GM18861 (cell line): ENCODE results near the gene RPUSD4.
A peak's percentile ranks its signal among the peaks of the same experiment; 100 is the strongest.

ENCODE experiments used
- ATAC-seq: cut with Tn5 transposase; IDR thresholded peaks from one replicate; pipeline ENCODE4 v1.9.1; 2021; ENCODE audit not compliant: unreplicated experiment

The RPUSD4 gene

DNA sequence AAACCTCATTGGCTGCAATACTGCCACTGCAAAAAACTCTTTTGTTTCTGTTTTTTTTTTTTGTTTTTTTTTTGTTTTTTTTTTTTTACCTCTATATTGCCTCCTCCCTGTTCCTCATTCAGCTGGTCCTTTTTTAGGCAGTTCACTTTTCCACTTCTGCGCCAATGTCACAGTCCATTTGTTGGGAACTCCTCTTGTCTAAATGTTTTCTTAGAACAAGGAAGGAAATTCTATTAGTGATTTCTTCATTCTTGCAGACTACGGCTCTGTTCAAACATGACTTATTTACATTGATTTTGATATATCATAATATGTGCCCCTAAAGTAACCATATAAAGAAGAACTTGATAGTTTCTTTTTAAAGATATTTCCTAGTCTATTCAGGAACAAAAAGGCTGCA is 3.0 kb upstream of the RPUSD4 start:
- no peak for ATAC-seq

DNA sequence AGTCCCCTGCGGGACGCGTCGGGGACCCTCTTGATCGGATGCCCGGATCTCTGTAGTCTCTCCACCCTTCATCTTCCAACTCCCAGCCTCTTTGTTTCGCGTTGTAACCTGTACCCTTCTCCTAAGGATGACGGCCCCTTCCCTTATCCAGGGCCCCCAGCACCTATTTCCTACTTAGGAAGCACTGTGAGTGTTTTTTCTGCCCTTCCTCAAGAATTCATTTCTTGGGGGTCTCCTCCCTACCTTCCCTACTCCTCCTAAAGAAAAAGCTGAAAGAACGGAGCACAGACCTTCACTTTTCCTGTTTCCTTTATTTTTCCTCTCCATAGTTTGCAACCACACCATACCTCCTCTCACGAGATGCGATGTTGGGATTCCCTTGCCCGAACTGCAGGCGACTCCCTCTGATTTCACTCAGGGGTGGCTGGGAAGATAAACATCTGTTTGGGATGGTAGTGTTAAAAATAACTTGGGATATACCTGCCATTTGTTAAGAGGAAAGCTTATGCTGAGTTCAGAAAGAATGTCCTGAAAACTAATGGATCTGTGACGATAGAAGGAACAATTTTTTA is 725 bp upstream of the RPUSD4 start:
- ATAC-seq, result no peak

DNA sequence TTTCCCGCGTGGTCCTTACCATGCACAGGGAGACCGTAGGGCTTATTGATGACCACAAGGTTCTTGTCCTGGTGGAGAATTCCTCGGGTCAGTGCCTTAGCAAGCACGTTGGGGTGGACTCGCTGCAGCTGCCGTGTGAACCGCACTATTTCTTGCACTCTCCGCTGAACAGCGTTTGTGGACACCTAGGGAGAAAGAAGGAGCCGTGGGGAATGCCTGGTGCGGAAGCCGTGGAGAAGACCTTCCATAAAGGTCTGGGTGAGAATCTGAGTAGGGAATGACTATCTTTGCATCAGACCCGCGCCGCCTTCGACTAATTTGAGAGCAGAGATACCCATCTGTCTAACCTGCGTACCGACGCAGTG is 597 bp downstream of the RPUSD4 start:
- no peak for ATAC-seq

DNA sequence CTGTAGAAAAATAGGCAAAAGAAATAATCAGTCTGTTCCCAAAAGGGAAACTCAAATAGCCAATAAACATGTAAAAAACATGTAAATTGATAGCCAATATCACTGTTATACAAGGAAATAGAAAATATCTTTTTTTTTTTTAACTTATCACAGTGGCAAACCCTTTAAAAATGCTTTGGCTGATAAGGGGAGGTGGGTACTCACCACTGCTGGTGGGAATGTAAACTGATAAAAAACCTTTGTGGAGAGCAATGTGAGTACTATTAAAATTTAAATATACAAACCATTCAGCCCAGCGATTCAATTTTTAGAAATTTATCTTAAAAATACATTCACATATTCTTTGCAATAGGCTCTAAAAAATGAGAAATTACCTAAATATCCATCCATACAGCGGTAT is 3.6 kb downstream of the RPUSD4 start:
- no peak for ATAC-seq

DNA sequence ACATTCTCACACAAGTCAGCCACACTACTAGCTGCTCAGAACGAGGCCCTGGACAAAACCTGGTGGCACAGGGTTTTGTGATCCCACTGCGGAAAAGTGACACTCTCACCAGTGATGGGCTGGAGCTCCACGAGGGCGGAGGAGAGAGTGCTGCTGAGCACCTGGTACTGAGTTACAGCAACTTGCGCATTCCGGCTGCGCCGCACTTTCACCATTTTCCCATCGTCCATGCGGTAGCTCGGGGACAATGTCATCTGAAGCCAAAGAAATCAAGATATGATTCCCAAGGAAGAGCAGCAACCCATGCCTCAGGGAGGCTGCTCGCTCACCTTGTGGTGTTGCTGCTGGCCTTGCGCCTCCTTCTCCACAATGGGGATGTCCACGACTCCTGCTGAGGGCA is 6.1 kb downstream of the RPUSD4 start:
- no peak for ATAC-seq

DNA sequence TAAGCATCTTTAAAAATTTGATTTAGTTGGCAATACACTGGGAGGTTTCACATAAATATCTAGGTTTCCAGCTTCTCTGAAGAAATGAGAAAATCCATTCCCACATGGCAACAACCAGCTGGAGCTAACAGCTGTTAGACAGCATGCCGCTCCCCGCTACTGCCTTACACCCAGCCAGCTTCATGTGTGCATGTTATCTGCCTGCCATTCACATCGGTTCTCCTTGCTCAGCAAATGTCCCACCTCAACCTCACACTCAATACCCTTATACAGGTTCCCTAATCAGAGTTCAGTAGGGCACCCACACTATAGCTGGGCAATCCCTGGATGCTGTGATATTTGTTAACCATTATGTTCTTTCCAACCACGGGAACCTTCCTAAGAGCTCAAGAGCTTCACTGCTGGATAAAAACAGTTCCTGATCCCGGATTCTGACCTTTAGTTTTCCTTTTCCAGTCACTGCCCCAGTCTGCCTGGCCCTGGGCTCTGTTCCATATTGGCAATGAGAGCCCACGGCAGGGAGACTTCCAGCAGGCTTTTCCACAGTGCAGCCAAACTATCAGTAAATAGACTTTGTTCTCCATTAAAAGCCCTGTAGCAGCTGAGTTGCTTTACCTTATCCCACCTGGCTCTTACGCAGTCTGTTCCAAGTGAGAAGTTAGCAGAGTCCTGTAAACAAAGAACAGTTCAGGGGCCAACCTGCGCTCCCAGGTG is 8.6 kb downstream of the RPUSD4 start:
- no peak for ATAC-seq

DNA sequence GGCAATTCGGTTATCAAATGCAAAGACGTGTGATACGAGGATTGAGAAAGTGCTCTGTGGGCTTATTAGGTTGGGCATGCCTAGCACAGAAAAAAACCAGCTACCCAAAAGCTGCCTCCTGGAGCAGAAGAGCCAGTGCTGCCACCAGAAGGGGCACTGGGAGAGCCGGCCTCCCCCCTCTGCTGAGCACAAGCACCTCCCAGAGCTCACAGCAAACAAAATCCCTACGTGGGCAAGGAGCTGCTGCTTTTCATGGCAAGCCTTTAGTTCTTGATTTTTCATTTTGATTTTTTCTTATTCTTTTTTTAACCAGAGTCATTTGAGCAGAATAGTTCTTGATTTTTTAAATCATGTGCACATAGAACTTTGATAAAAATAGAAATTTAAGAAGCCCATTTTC is 12.8 kb downstream of the RPUSD4 start:
- ATAC-seq, result no peak

DNA sequence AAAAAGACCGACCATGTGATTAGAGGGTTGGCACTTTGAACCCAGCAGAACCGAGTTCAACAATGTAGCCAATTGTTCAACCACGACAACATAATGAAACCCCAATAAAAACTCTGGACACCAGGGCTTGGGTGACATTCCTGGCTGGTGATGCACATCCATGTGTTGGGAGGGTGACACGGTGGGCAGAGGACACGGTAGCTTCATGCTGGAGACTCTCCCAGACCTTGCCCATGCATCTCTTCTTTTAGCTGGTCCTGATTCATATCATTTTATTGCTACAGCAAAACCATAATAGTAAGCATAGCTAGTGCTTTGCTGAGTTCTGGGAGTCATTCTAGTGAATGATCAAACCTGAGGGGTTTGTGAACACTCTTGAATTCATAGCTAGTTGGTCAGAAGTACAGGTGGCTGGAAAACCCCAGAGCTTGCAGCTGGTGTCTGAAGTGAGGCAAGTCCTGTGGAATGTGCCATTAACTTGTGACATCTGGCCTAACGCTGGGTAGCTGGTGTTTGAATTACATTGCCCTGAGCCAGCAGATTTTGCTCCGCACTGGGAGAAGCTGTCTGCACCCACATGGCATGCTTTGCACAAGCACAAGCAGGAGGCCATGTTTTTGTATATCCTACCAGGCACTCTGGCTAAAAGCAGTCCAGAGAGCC is 14.0 kb downstream of the RPUSD4 start:
- no peak for ATAC-seq

DNA sequence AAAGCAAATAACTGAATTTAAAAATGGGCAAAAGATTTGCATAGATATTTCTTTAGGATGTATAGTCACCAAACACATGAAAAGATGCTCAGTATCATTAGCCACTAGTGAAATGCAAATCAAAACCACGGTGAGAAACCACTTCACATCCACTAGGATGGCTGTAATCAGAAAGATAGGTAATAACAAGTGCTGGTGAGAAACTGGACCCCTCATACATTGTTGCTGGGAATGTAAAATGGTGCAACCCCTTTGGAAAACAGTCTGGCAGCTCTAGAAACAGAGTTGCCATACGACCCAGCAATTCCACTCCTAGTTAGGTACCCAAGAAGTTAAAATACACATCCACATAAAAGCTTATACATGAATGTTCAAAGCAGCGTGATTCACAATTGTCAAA is 16.3 kb downstream of the RPUSD4 start:
- ATAC-seq, result no peak

DNA sequence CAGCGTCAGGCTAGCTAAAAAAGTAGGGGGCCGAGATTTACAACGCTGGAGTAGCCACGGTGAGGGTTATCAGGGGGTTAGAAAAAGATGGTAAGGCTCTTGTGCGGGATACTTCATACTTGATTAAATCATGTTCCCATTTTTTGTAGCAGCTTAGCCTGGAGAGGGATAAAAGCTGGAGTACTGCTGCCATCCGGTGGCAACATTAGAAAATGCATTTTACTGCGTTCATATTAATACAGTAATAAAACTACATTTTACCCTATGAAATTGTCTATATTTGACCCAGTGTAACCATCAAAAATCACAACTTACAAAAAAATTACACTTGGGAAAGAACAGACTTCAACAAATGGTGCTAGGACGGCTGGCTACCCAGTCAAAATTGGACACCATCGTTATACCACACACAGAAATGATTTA is 17.3 kb downstream of the RPUSD4 start:
- ATAC-seq, result no peak

DNA sequence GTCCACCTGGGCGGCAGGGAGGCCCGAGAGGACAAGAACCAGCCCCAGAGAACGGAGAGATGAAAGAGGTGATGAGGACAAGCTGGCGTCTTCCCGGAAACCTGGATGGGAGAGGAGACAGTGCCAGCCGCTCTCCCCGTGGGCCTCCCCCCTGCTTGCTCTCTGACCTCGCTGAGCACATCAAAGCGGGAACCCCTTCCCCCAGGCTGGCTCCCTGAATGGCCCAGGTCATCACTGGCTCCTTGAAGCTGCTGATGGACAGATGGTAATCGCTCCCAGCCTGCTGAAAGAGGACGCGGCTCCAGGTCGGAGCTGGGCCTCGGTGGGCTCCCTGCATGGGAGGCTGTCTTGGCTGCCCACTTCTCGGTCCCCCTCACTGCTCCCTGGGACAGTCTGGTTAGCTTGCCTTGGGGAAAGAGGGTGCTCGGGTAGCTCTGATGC is 18.4 kb downstream of the RPUSD4 start:
- no peak for ATAC-seq

DNA sequence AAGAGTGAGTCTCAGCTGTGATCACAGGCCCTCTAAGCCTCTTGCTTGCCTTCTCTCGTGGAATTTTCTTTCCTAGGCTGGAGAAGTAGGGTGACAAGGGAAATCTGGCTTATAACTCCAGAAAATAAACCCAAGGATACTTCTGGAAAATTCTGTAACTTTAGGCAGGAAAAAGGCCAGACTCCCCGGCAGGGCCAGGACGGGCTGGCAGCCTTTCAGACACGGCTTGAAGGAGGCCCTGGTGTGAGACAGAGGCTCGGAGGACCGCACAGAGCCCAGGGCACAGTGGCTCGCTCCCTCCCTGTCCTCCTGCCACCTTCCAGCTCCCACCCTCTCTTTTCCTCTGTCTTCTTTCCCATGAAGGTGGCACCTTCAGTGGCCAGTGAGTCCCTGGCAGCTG is 19.1 kb downstream of the RPUSD4 start:
- ATAC-seq, result no peak

DNA sequence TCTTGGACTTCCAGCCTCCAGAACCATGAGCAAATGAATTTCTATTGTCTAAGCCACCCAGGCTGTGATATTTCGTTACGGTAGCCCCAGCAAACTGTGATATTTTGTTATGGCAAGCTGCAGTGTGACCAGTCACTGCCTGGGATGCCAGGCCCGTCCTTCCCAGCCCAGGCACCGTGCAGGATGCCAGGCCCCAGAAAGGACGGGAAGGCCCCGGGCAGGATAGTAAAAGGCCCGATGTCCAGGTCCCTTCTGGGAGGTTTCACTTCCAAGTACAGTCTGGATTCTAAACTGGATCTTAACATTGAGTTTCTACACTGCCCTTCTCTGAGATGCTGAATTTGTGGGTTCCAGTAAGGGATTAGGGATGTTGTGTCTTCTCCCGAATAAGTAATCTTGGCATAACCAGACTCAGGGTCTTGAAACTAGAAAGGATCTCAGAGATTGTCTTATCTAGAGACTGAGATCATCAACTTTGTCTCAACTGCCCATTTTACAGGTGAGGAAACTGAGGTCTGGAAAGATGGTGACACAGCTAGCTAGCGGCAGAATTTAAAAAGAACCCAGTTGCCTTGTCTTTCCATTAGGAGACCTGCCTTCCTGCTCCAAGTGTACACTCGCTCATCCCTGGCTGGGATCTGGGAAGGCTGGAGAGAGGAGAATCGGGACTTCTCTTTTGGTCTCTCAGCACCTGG is 19.9 kb downstream of the RPUSD4 start:
- ATAC-seq, result no peak

DNA sequence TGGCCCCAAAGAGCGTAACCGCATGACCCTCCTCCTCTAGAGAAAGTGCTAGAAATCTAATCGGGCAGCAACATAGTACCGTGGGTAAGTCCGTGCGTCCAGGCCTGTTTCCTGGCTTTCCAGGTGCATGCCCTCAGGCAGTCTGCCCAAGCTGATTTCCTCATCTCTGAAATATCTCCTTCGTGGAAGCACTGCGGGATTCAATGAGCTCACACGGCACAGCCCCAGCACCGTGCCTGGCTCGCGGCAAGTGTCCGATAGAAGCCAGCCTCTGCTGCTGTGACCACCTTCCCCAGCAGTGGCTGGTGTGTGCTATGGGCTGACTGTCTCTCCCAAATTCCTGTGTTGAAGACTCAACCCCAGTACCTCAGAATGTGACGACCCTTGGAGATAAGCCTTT is 20.7 kb downstream of the RPUSD4 start:
- no peak for ATAC-seq

DNA sequence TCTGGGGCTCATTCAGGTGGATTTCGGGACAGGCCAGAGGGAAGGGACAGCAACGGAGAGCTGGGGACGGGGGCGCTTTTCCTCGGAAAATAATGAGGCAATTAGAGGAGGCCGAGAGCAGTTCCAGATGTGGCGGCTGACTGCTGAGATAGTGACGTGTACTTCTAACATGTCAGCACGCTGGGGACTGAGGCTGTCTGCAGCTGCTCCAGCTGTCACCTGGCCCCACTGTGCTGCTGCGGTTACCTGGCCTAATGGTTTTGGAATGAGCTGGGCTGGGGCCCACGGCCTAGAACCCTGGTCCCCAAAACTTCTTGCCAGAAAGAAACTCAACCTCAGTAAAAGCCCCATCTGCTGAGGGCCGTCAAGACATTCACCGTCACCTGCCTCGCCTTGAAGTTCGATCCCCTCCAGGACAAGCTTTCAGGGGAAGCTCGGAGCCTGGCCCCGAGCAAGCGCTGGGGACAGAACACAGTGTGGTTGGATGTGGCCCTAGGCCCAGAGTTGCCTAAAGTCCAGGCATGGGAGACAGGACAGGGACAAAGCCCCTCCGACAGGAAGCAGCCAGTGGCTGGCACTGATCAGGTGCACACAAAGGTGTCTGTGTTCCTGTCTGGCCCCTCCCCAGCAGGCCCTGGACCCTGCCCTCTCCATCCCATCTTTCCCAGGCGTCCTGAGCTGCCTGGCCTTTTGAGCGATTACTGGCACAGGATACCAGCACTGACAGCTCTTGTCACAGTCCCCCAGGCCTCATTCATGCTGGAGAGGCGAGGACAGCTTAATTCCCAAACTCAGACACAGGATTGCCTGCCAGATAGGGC is 22.1 kb downstream of the RPUSD4 start:
- peak; percentile 57 for ATAC-seq

DNA sequence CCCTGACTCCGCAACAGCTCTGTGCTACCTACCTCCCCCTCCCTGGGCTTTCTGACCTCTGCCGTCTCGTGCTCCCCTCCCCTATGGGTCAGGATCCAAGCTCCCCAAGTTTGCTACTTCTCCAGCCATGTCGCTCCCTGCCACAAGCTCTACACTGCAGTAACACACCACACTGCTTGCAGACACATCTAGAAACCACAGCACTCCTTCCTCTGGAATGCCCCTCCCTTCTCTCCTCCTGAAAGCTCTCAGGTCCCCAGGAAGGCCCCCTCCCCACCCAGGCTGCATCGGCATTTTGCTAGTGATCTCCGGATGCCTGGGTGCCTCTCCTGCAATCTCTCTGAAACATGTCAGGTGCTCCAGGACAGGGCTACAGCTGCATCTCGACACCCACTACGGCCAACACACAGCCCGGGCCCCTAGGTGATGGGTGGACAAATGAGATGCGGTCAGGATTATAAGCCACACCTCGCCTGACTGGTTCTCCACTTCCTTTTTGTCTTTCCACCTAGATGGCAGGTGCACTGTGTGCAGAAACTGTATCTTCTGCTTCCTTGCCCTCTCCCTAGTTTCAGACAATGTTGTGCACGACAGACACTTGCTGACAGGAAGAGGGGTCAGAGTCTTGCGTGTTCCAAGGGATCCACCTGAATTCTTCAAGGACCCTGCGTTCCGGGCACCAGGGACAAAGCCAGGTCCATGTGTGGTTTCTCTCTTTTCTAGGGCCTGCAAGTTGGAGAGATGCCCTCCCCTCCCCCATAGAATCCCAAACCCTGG is 22.9 kb downstream of the RPUSD4 start:
- peak; percentile 69 for ATAC-seq

DNA sequence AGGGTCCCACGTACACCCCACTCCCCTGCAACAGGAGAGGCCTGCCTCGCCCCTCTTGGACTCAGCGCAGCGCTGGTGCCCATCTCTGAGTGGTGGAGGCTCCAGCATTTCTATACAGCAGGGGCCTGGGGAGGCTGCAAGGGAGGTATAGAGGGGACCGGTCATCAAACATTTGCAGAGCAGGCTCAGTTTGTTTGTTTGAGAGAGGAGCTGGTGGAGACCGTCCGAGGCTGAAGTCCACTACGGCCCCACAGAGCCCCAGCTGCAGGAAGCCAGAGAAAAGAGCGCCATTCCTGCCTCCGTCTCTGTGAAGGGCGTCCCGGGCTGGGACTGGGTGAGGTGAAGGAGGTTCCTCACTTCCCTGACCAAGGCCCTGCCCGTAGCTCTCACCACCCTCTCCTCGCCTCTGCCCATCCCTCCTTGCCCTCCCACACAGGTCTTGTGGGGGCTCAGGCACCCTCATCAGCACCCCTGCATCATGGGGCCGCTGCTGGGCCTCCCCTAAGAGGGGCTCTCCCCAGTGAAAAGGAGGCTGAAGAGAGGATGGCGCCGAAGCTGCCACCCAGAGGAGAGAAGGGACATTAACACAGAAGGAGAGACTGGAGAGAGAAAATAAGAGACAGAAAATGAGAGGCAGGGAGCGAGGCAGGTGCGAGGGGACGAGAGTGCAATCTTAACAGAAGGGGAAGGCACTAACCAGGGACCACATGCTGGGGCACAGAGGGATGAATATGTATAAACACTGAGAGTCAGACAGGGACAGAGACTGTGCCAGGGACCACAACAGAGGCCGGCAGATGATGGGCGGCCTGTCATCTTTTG is 24.5 kb downstream of the RPUSD4 start:
- no peak for ATAC-seq

DNA sequence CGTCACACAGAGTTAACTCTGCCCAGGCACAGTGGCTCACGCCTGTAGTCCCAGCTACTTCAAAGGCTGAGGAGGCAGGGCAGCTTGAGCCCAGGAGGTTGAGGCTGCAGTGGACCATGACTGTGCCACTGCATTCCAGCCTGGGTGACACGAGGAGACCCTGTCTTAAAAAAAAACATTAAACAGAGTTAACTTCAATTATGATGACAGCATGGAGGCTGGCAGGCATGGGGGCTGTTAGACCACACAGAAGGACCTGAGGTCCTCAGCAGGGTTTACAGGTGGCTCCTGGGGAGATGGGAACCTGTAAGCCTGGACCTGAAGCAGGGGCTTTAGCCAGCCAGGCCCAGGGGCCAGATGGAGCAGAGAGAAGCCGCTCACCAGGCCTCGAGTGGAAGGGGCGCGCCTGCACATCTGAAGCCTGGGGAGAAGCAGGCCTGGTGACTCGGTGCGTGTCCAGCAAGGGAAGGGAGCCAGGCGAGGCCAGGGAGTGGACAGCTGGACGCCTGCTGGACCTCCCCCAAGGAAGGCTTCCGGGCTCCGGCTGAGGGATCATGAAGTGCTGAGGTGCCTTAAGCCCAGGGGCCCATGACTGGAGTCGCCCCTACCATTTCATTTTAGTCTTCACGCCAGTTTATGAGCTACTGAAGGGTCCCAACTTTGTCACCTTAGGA is 25.3 kb downstream of the RPUSD4 start:
- ATAC-seq, result no peak
